ENCODE data around the gene SH3D19.

- TF ChIP-seq CTCF (IDR thresholded peaks at IDR 0.05; ENCODE audit: insufficient read depth, low read length, poor library complexity, severe bottlenecking): no peak
- no peak for TF ChIP-seq EZH2phosphoT487 (conservative IDR thresholded peaks at IDR 0.05; ENCODE audit: low read length)
These were observed 166.4 kb downstream of the SH3D19 start for GRCh38 chr4:151158979-151159378.
